ENCODE data around the gene CCDC89.

Gene CCDC89

GRCh38 chr11:85712953-85713352, 27.0 kb upstream of the CCDC89 start:
- Histone ChIP-seq H3K36me3 (ENCODE audit: insufficient read depth, low read length) (no peaks in the 10 kb centered on the region), H3K4me3 (ENCODE audit: low read depth in 1 of 2, low read length in 2 of 2) (no peak overlapping the region), H3K9me3 (ENCODE audit: low read length) (no peaks in the 10 kb centered on the region), H3K27ac (ENCODE audit: low read depth, low read length) (no peak overlapping the region), H3K9ac (ENCODE audit: low read length) (no peak overlapping the region), H3K4me1 (ENCODE audit: insufficient read depth, low read length) (no peaks in the 10 kb centered on the region), H3K27me3 (ENCODE audit: control insufficient read depth in 1 of 2, insufficient read depth in 2 of 2, low read length in 2 of 2) (no peaks in the 10 kb centered on the region)

GRCh38 chr11:85710917-85711316, 24.9 kb upstream of the CCDC89 start:
- Histone ChIP-seq H3K27me3 (ENCODE audit: control insufficient read depth in 1 of 2, insufficient read depth in 2 of 2, low read length in 2 of 2) (no peaks in the 10 kb centered on the region), H3K4me3 (ENCODE audit: low read depth in 1 of 2, low read length in 2 of 2) (no peak overlapping the region), H3K27ac (ENCODE audit: low read depth, low read length) (no peak overlapping the region), H3K9me3 (ENCODE audit: low read length) (no peaks in the 10 kb centered on the region), H3K36me3 (ENCODE audit: insufficient read depth, low read length) (no peaks in the 10 kb centered on the region), H3K4me1 (ENCODE audit: insufficient read depth, low read length) (no peaks in the 10 kb centered on the region), H3K9ac (ENCODE audit: low read length) (no peak overlapping the region)

- H3K9me3 ChIP-seq (ENCODE audit: low read length), result no peaks in the 10 kb centered on the region
- no peaks in the 10 kb centered on the region for H3K27me3 ChIP-seq (ENCODE audit: control insufficient read depth in 1 of 2, insufficient read depth in 2 of 2, low read length in 2 of 2)
- no peak overlapping the region for H3K9ac ChIP-seq (ENCODE audit: low read length)
- no peak overlapping the region for H3K4me3 ChIP-seq (ENCODE audit: low read depth in 1 of 2, low read length in 2 of 2)
- no peak overlapping the region for H3K27ac ChIP-seq (ENCODE audit: low read depth, low read length)
- H3K36me3 ChIP-seq (ENCODE audit: insufficient read depth, low read length), result no peaks in the 10 kb centered on the region
- H3K4me1 ChIP-seq (ENCODE audit: insufficient read depth, low read length), result no peaks in the 10 kb centered on the region
Measured at GRCh38 chr11:85709941-85710702, 24.1 kb upstream of the CCDC89 start.

DNA sequence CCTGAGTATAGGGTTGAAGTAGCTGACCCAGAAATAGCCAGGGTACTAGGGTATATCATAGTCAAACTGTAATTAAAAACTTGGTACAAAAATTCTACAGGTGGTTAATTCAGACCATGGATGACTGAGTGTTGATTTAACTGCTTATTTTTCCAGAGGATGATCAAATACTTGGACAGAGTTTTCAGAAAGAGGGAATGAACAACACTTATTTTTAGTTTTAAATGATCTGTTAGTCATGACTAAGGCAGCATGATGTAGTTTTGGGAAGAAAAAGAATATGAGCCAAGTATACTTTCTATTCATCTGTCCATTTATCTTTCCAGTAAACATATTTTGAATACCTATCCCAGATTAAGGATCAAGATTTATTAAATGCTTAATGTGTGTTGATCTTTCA, 19.8 kb upstream of the CCDC89 start:
- no peak overlapping the region for H3K4me3 ChIP-seq (ENCODE audit: low read depth in 1 of 2, low read length in 2 of 2)
- H3K9ac ChIP-seq (ENCODE audit: low read length), result no peak overlapping the region
- no peaks in the 10 kb centered on the region for H3K4me1 ChIP-seq (ENCODE audit: insufficient read depth, low read length)
- no peak overlapping the region for H3K27ac ChIP-seq (ENCODE audit: low read depth, low read length)
- no peaks in the 10 kb centered on the region for H3K27me3 ChIP-seq (ENCODE audit: control insufficient read depth in 1 of 2, insufficient read depth in 2 of 2, low read length in 2 of 2)
- no peaks in the 10 kb centered on the region for H3K9me3 ChIP-seq (ENCODE audit: low read length)
- no peaks in the 10 kb centered on the region for H3K36me3 ChIP-seq (ENCODE audit: insufficient read depth, low read length)

DNA sequence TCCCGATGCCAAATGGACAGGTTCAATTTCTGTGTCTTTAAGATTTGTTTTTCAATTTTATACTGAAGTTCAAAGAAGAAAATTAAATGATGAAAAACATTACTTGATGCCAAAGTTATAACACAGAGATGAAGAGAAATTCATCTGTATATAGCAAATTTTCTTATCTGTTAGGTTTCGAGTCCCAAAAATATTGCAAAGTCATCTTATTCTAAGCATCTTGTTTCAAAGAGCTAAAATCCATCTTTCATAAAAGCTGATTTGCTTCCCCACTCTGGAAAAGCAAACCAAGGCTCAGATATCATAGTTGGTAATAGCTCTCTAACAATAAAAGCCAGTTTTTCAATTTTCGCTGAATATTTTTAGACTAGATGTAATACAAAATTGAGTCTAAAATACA, 19.0 kb upstream of the CCDC89 start:
- H3K9me3 ChIP-seq (ENCODE audit: low read length), result no peaks in the 10 kb centered on the region
- H3K27ac ChIP-seq (ENCODE audit: low read depth, low read length), result no peak overlapping the region

GRCh38 chr11:85699957-85700741, 14.2 kb upstream of the CCDC89 start:
- no peak overlapping the region for H3K9ac ChIP-seq (ENCODE audit: low read length)
- no peaks in the 10 kb centered on the region for H3K4me1 ChIP-seq (ENCODE audit: insufficient read depth, low read length)
- H3K27me3 ChIP-seq (ENCODE audit: control insufficient read depth in 1 of 2, insufficient read depth in 2 of 2, low read length in 2 of 2), result no peaks in the 10 kb centered on the region
- H3K27ac ChIP-seq (ENCODE audit: low read depth, low read length), result no peak overlapping the region
- no peaks in the 10 kb centered on the region for H3K9me3 ChIP-seq (ENCODE audit: low read length)
- H3K36me3 ChIP-seq (ENCODE audit: insufficient read depth, low read length), result no peaks in the 10 kb centered on the region
- no peak overlapping the region for H3K4me3 ChIP-seq (ENCODE audit: low read depth in 1 of 2, low read length in 2 of 2)

More for the DNA sequence above, 19.0 kb upstream of the CCDC89 start:
- Histone ChIP-seq H3K9ac (ENCODE audit: low read length) (no peak overlapping the region), H3K27me3 (ENCODE audit: control insufficient read depth in 1 of 2, insufficient read depth in 2 of 2, low read length in 2 of 2) (no peaks in the 10 kb centered on the region), H3K4me1 (ENCODE audit: insufficient read depth, low read length) (no peaks in the 10 kb centered on the region), H3K36me3 (ENCODE audit: insufficient read depth, low read length) (no peaks in the 10 kb centered on the region), H3K4me3 (ENCODE audit: low read depth in 1 of 2, low read length in 2 of 2) (no peak overlapping the region)

DNA sequence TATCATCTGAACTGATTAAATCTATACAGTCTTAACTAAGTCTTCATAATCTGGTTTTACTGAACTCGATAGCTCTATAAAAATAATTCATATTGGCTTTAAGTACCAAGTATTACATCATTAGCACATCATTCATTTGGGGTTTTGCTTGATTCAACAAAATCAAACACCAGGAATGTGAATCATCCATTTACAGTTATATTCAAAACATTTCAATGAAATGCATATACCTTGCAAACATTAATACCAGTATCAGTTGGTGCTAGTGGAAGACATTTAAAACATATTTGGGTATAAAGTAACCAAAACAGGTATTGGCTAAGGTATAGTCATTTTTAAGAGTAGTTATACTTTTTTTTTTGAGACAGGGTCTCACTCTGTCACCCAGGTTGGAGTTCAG, 12.2 kb upstream of the CCDC89 start:
- Histone ChIP-seq H3K27ac (ENCODE audit: low read depth, low read length) (no peak overlapping the region), H3K9me3 (ENCODE audit: low read length) (no peaks in the 10 kb centered on the region), H3K27me3 (ENCODE audit: control insufficient read depth in 1 of 2, insufficient read depth in 2 of 2, low read length in 2 of 2) (no peaks in the 10 kb centered on the region), H3K9ac (ENCODE audit: low read length) (no peak overlapping the region), H3K4me1 (ENCODE audit: insufficient read depth, low read length) (no peaks in the 10 kb centered on the region), H3K4me3 (ENCODE audit: low read depth in 1 of 2, low read length in 2 of 2) (no peak overlapping the region), H3K36me3 (ENCODE audit: insufficient read depth, low read length) (no peaks in the 10 kb centered on the region)

DNA sequence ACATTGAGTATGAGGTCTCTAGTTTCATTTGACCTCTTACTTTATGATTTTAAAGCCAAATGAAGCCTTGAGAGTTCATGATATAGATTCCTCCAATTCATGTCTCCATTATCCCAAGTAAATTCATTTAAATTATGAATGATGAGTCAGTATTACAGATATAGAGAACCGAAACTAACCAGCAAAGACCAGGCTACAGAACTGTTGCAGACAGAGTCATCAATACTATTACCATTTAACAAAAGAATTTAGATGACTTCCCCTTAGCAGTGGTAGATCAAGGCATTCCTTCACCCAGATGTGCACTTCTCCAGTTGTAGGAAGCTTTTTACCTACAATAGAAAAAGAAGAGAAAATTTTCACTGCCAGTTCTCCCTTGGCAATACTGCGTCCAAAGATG, 11.8 kb upstream of the CCDC89 start:
- Histone ChIP-seq H3K27ac (ENCODE audit: low read depth, low read length) (no peak overlapping the region), H3K9me3 (ENCODE audit: low read length) (no peaks in the 10 kb centered on the region), H3K4me1 (ENCODE audit: insufficient read depth, low read length) (no peaks in the 10 kb centered on the region), H3K36me3 (ENCODE audit: insufficient read depth, low read length) (no peaks in the 10 kb centered on the region), H3K27me3 (ENCODE audit: control insufficient read depth in 1 of 2, insufficient read depth in 2 of 2, low read length in 2 of 2) (no peaks in the 10 kb centered on the region), H3K4me3 (ENCODE audit: low read depth in 1 of 2, low read length in 2 of 2) (no peak overlapping the region), H3K9ac (ENCODE audit: low read length) (no peak overlapping the region)

- H3K36me3 ChIP-seq (ENCODE audit: insufficient read depth, low read length), result no peaks in the 10 kb centered on the region
- H3K4me3 ChIP-seq (ENCODE audit: low read depth in 1 of 2, low read length in 2 of 2), result no peak overlapping the region
- H3K27ac ChIP-seq (ENCODE audit: low read depth, low read length), result no peak overlapping the region
- no peaks in the 10 kb centered on the region for H3K27me3 ChIP-seq (ENCODE audit: control insufficient read depth in 1 of 2, insufficient read depth in 2 of 2, low read length in 2 of 2)
- H3K9me3 ChIP-seq (ENCODE audit: low read length), result no peaks in the 10 kb centered on the region
- H3K9ac ChIP-seq (ENCODE audit: low read length), result no peak overlapping the region
- H3K4me1 ChIP-seq (ENCODE audit: insufficient read depth, low read length), result no peaks in the 10 kb centered on the region
Measured at GRCh38 chr11:85695546-85695945, 9.6 kb upstream of the CCDC89 start.

GRCh38 chr11:85694385-85694980, 8.5 kb upstream of the CCDC89 start:
- H3K4me1 ChIP-seq (ENCODE audit: insufficient read depth, low read length), result no peaks in the 10 kb centered on the region
- H3K9me3 ChIP-seq (ENCODE audit: low read length), result no peaks in the 10 kb centered on the region
- no peaks in the 10 kb centered on the region for H3K36me3 ChIP-seq (ENCODE audit: insufficient read depth, low read length)
- H3K4me3 ChIP-seq (ENCODE audit: low read depth in 1 of 2, low read length in 2 of 2), result no peak overlapping the region
- no peaks in the 10 kb centered on the region for H3K27me3 ChIP-seq (ENCODE audit: control insufficient read depth in 1 of 2, insufficient read depth in 2 of 2, low read length in 2 of 2)
- H3K27ac ChIP-seq (ENCODE audit: low read depth, low read length), result no peak overlapping the region
- no peak overlapping the region for H3K9ac ChIP-seq (ENCODE audit: low read length)

DNA sequence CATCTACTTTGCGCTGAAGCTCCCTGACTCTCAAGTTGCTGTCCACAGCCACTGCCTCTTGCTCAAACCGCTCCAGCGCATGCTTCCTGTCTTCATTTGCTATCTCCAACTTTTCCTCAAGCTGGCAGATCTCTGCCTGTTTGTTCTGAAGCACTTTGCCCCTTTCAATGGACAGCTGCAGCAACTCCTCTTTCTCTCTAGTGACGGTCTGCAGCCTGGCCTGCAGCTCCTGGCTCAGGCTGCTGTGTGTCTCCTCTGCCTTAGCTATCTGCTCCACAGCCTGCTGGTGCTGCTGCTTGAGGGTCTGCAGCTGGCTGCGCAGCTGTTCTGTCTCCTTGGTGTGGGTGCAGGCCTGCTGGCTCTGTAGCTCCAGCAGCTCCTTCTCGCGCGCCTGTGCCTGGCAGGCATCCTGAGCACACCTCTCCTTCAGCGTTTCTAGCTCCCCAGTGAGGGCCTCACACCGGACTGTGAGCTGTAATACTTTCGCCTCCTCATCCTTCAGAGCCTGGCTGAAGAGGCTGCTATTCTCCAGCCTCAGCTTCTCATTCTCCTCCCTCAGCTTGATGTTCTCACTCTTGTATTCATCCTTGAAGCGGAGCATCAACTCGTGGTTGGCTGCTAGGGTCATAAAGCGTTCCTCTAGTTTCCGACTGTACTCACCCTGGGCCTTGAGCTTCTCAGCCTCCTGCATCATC, 723 bp downstream of the CCDC89 start:
- Histone ChIP-seq H3K27me3 (ENCODE audit: control insufficient read depth in 1 of 2, insufficient read depth in 2 of 2, low read length in 2 of 2) (no peaks in the 10 kb centered on the region), H3K4me1 (ENCODE audit: insufficient read depth, low read length) (peaks cover 33% of the 10 kb centered on the region), H3K9ac (ENCODE audit: low read length) (peak overlapping the region; percentile 12), H3K27ac (ENCODE audit: low read depth, low read length) (peak overlapping the region; percentile 75), H3K9me3 (ENCODE audit: low read length) (no peaks in the 10 kb centered on the region), H3K36me3 (ENCODE audit: insufficient read depth, low read length) (no peaks in the 10 kb centered on the region), H3K4me3 (ENCODE audit: low read depth in 1 of 2, low read length in 2 of 2) (peak overlapping the region; percentile 33 to 58)
